HepG2 (cell line): ENCODE results near the gene LRRC45. TPM values are rescaled to one million over a fixed set of nuclear protein-coding genes. Genes with fewer than 3 reads are reported as not detected.

ENCODE experiments used
- CBX1 ChIP-seq: IDR thresholded peaks from one replicate; pipeline ENCODE4 v1.6.1; 2016; ENCODE audit warnings: antibody characterized with exemption, low read depth
- CENPT ChIP-seq: sonication (generic); formaldehyde crosslinking; IDR thresholded peaks from 2 replicates; pipeline ENCODE4 v1.8.0; 2022; ENCODE audit warnings: low read depth, mild to moderate bottlenecking, moderate library complexity, missing genetic modification reagents
- CERS6 ChIP-seq: sonication (generic); formaldehyde crosslinking; IDR thresholded peaks from 2 replicates; pipeline ENCODE4 v1.5.0; 2020; ENCODE audit warnings: missing genetic modification reagents
- GABPB1 ChIP-seq: IDR thresholded peaks from 2 replicates; pipeline ENCODE4 v1.6.1; 2016; ENCODE audit warnings: mild to moderate bottlenecking, missing genetic modification reagents, moderate library complexity, missing compliant biosample characterization
- HNF1B ChIP-seq: sonication (generic); formaldehyde crosslinking; IDR thresholded peaks from 2 replicates; pipeline ENCODE4 v1.5.1; 2020; ENCODE audit warnings: mild to moderate bottlenecking, moderate library complexity, missing genetic modification reagents
- HNRNPLL ChIP-seq: fragments of 200-400 bp; formaldehyde crosslinking; IDR thresholded peaks from 2 replicates; pipeline ENCODE4 v1.6.1; 2017; ENCODE audit warnings: mild to moderate bottlenecking, low read depth, low read length; ENCODE audit not compliant: poor library complexity, severe bottlenecking
- KAT7 ChIP-seq: IDR thresholded peaks from 2 replicates; pipeline ENCODE4 v1.6.1; 2018; ENCODE audit warnings: borderline replicate concordance, missing compliant biosample characterization
- LBX2 ChIP-seq: sonication (generic); formaldehyde crosslinking; IDR thresholded peaks from 2 replicates; pipeline ENCODE4 v1.5.0; 2020; ENCODE audit warnings: missing genetic modification reagents, mild to moderate bottlenecking, borderline replicate concordance
- MLLT10 ChIP-seq: sonication (generic); formaldehyde crosslinking; IDR thresholded peaks from 2 replicates; pipeline ENCODE4 v1.4.0; 2020; ENCODE audit warnings: missing genetic modification reagents
- NKX3-1 ChIP-seq: sonication (generic); formaldehyde crosslinking; IDR thresholded peaks from 2 replicates; pipeline ENCODE4 v1.5.0; 2020; ENCODE audit warnings: missing genetic modification reagents
- POGZ ChIP-seq: sonication (generic); formaldehyde crosslinking; IDR thresholded peaks from 2 replicates; pipeline ENCODE4 v1.4.0; 2020; ENCODE audit warnings: mild to moderate bottlenecking, missing genetic modification reagents
- RBM22 ChIP-seq: fragments of 200-400 bp; formaldehyde crosslinking; optimal IDR thresholded peaks from 2 replicates; pipeline ENCODE3; 2017; ENCODE audit warnings: mild to moderate bottlenecking, low read length, moderate library complexity
- RXRA ChIP-seq: sonication (generic); formaldehyde crosslinking; IDR thresholded peaks from 2 replicates; pipeline ENCODE4 v1.5.1; 2020; ENCODE audit warnings: missing genetic modification reagents
- SMAD3 ChIP-seq: sonication (generic); formaldehyde crosslinking; IDR thresholded peaks from 2 replicates; pipeline ENCODE4 v1.4.0; 2020; ENCODE audit warnings: missing genetic modification reagents
- ZBTB49 ChIP-seq: sonication (generic); formaldehyde crosslinking; IDR thresholded peaks from 2 replicates; pipeline ENCODE4 v1.4.0; 2020; ENCODE audit warnings: missing genetic modification reagents, borderline replicate concordance
- ZFP36L1 ChIP-seq: sonication (generic); formaldehyde crosslinking; IDR thresholded peaks from 2 replicates; pipeline ENCODE4 v1.8.0; 2022; ENCODE audit warnings: mild to moderate bottlenecking, missing genetic modification reagents, moderate library complexity
- ZNF253 ChIP-seq: sonication (generic); formaldehyde crosslinking; IDR thresholded peaks from 2 replicates; pipeline ENCODE4 v1.8.0; 2022; ENCODE audit warnings: mild to moderate bottlenecking, missing genetic modification reagents, borderline replicate concordance
- ZNF350 ChIP-seq: sonication (generic); formaldehyde crosslinking; IDR thresholded peaks from 2 replicates; pipeline ENCODE4 v1.4.0; 2020; ENCODE audit warnings: mild to moderate bottlenecking, low read depth, missing genetic modification reagents, borderline replicate concordance
- ZNF446 ChIP-seq: sonication (generic); formaldehyde crosslinking; IDR thresholded peaks from 2 replicates; pipeline ENCODE4 v1.5.0; 2020; ENCODE audit warnings: mild to moderate bottlenecking, missing genetic modification reagents
- ZNF704 ChIP-seq: sonication (generic); formaldehyde crosslinking; IDR thresholded peaks from 2 replicates; pipeline ENCODE4 v1.8.1; 2023; ENCODE audit warnings: mild to moderate bottlenecking, inconsistent platforms, moderate library complexity, missing genetic modification reagents, borderline replicate concordance
- ZNF784 ChIP-seq: sonication (generic); formaldehyde crosslinking; IDR thresholded peaks from 2 replicates; pipeline ENCODE4 v1.5.1; 2020; ENCODE audit warnings: missing genetic modification reagents, mild to moderate bottlenecking, borderline replicate concordance
- polyA plus RNA-seq, 8 experiments: library from polyadenylated mRNA; depleted of rRNA in 3 of 8; stranded (reverse) in 7 of 8; unstranded in 1 of 8; fragments of >200 nt; fragmentation: Illumina TruSeq in 4 of 8; extraction: Trizol in 4 of 8; gene quantifications; 2 replicates each; pipeline versions ENCODE4 v1.2.1 to v1.2.3, GENCODE V29; 2011 to 2016; ENCODE audit warnings: low read depth in 4 of 8, missing spikeins in 1 of 8, mixed read lengths in 1 of 8; ENCODE audit not compliant: insufficient read depth in 1 of 8
- total RNA-seq, 5 experiments: library from RNA; depleted of rRNA; stranded (reverse); fragments of >200 nt; fragmentation: Illumina TruSeq; extraction: Trizol; gene quantifications; 2 replicates each; pipeline ENCODE4 v1.2.3, GENCODE V29; 2016; ENCODE audit warnings: low read depth in 1 of 5

LRRC45 gene
- total and polyA plus RNA-seq, 2 of the 13 experiments (the other 11 are each of a cell fraction or from before 2014, with no cell fraction given): 11.6 to 48.1 TPM

- TF ChIP-seq HNF1B (peak; percentile 49; the same call in 1 of the 2 replicates), CERS6 (CRISPR knock-in tag) (no peak), CBX1 (peak; percentile 50), RXRA (no peak), ZNF704 (CRISPR knock-in tag) (no peak; the same call in 1 of the 2 replicates), MLLT10 (CRISPR knock-in tag) (no peak), SMAD3 (CRISPR knock-in tag) (no peak), ZNF784 (CRISPR knock-in tag) (no peak), ZFP36L1 (CRISPR knock-in tag) (no peak), ZNF253 (CRISPR knock-in tag) (no peak), POGZ (CRISPR knock-in tag) (peak; percentile 58; the same call in 1 of the 2 replicates), CENPT (CRISPR knock-in tag) (no peak), ZBTB49 (CRISPR knock-in tag) (no peak), GABPB1 (CRISPR knock-in tag) (0 out of 2 replicates have a peak, but pooled peaks have one; percentile 43), KAT7 (CRISPR knock-in tag) (peak; percentile 20), ZNF446 (CRISPR knock-in tag) (no peak), NKX3-1 (no peak; the same call in 1 of the 2 replicates), RBM22 (peak; percentile 90), HNRNPLL (peak; percentile 58), LBX2 (CRISPR knock-in tag) (no peak), ZNF350 (CRISPR knock-in tag) (peak; percentile 75; the same call in 1 of the 2 replicates)
Measured at GRCh38 chr17:81999976-82000802, 22.9 kb upstream of the LRRC45 start (continued).
